ENCODE results near the gene RITA1.
"Not testable (repeated sequence)": the region's sequence is repeated elsewhere in the genome, so short reads cannot be mapped to it uniquely, and the experiment has no call there.

Gene RITA1

GRCh38 chr12:113200021-113200797 is 14.7 kb downstream of the RITA1 start:
- Mint-ChIP-seq H3K27ac (no peak overlapping the region), H3K27me3 (no peaks in the 10 kb centered on the region), H3K9me3 (ENCODE audit: low read depth) (no peaks in the 10 kb centered on the region), H3K36me3 (no peaks in the 10 kb centered on the region), H3K4me1 (ENCODE audit: low read depth) (no peaks in the 10 kb centered on the region), H3K4me3 (no peak overlapping the region)

- Mint-ChIP-seq H3K4me1 (ENCODE audit: low read depth) (peaks cover under 1% of the 10 kb centered on the region), H3K27ac (no peak overlapping the region), H3K4me3 (no peak overlapping the region), H3K27me3 (no peaks in the 10 kb centered on the region), H3K36me3 (no peaks in the 10 kb centered on the region), H3K9me3 (ENCODE audit: low read depth) (no peaks in the 10 kb centered on the region)
Observed at GRCh38 chr12:113201187-113202177, 16.0 kb downstream of the RITA1 start.

GRCh38 chr12:113202300-113203075 is 17.0 kb downstream of the RITA1 start:
- H3K9me3 Mint-ChIP-seq (ENCODE audit: low read depth), result no peaks in the 10 kb centered on the region

GRCh38 chr12:113203852-113204760 is 18.6 kb downstream of the RITA1 start:
- Mint-ChIP-seq H3K9me3 (ENCODE audit: low read depth) (no peaks in the 10 kb centered on the region), H3K4me1 (ENCODE audit: low read depth) (peaks cover 20% of the 10 kb centered on the region), H3K36me3 (no peaks in the 10 kb centered on the region), H3K4me3 (no peak overlapping the region), H3K27ac (no peak overlapping the region), H3K27me3 (no peaks in the 10 kb centered on the region)

More at GRCh38 chr12:113202300-113203075, 17.0 kb downstream of the RITA1 start:
- no peaks in the 10 kb centered on the region for H3K36me3 Mint-ChIP-seq
- H3K27me3 Mint-ChIP-seq, result no peaks in the 10 kb centered on the region
- H3K4me1 Mint-ChIP-seq (ENCODE audit: low read depth), result peaks cover 5% of the 10 kb centered on the region
- H3K4me3 Mint-ChIP-seq, result no peak overlapping the region
- H3K27ac Mint-ChIP-seq, result no peak overlapping the region

- peaks cover 27% of the 10 kb centered on the region for H3K4me1 Mint-ChIP-seq (ENCODE audit: low read depth)
- H3K4me3 Mint-ChIP-seq, result no peak overlapping the region
- no peak overlapping the region for H3K27ac Mint-ChIP-seq
- no peaks in the 10 kb centered on the region for H3K9me3 Mint-ChIP-seq (ENCODE audit: low read depth)
- H3K36me3 Mint-ChIP-seq, result no peaks in the 10 kb centered on the region
- no peaks in the 10 kb centered on the region for H3K27me3 Mint-ChIP-seq
Observed at GRCh38 chr12:113204804-113205203, 19.3 kb downstream of the RITA1 start.

GRCh38 chr12:113206802-113207201 is 21.3 kb downstream of the RITA1 start:
- peaks cover 38% of the 10 kb centered on the region for H3K4me1 Mint-ChIP-seq (ENCODE audit: low read depth)
- not testable (repeated sequence) for H3K9me3 Mint-ChIP-seq (ENCODE audit: low read depth); H3K27me3 Mint-ChIP-seq; H3K27ac Mint-ChIP-seq; H3K36me3 Mint-ChIP-seq; H3K4me3 Mint-ChIP-seq

- H3K27me3 Mint-ChIP-seq, result no peaks in the 10 kb centered on the region
- peak overlapping the region; percentile 72 for H3K4me3 Mint-ChIP-seq
- H3K4me1 Mint-ChIP-seq (ENCODE audit: low read depth), result peaks cover 38% of the 10 kb centered on the region
- H3K36me3 Mint-ChIP-seq, result no peaks in the 10 kb centered on the region
- no peak overlapping the region for H3K27ac Mint-ChIP-seq
- H3K9me3 Mint-ChIP-seq (ENCODE audit: low read depth), result no peaks in the 10 kb centered on the region
Observed at GRCh38 chr12:113207613-113208040, 22.1 kb downstream of the RITA1 start.

- H3K27me3 Mint-ChIP-seq, result no peaks in the 10 kb centered on the region
- H3K4me1 Mint-ChIP-seq (ENCODE audit: low read depth), result peaks cover 38% of the 10 kb centered on the region
- H3K36me3 Mint-ChIP-seq, result no peaks in the 10 kb centered on the region
- no peaks in the 10 kb centered on the region for H3K9me3 Mint-ChIP-seq (ENCODE audit: low read depth)
- H3K4me3 Mint-ChIP-seq, result peak overlapping the region; percentile 72
- peak overlapping the region; percentile 91 for H3K27ac Mint-ChIP-seq
Observed at GRCh38 chr12:113208041-113208934, 22.8 kb downstream of the RITA1 start.

- H3K27me3 Mint-ChIP-seq, result no peaks in the 10 kb centered on the region
- H3K4me3 Mint-ChIP-seq, result no peak overlapping the region
- no peaks in the 10 kb centered on the region for H3K36me3 Mint-ChIP-seq
- peaks cover 46% of the 10 kb centered on the region for H3K4me1 Mint-ChIP-seq (ENCODE audit: low read depth)
- no peak overlapping the region for H3K27ac Mint-ChIP-seq
- H3K9me3 Mint-ChIP-seq (ENCODE audit: low read depth), result no peaks in the 10 kb centered on the region
Observed at GRCh38 chr12:113211160-113211559, 25.6 kb downstream of the RITA1 start.

- H3K36me3 Mint-ChIP-seq, result no peaks in the 10 kb centered on the region
- H3K9me3 Mint-ChIP-seq (ENCODE audit: low read depth), result no peaks in the 10 kb centered on the region
- H3K4me1 Mint-ChIP-seq (ENCODE audit: low read depth), result peaks cover 27% of the 10 kb centered on the region
- no peaks in the 10 kb centered on the region for H3K27me3 Mint-ChIP-seq
- H3K4me3 Mint-ChIP-seq, result no peak overlapping the region
- no peak overlapping the region for H3K27ac Mint-ChIP-seq
Observed at GRCh38 chr12:113214895-113215400, 29.4 kb downstream of the RITA1 start.

GRCh38 chr12:113216027-113216426 is 30.5 kb downstream of the RITA1 start:
- Mint-ChIP-seq H3K36me3 (no peaks in the 10 kb centered on the region), H3K27me3 (no peaks in the 10 kb centered on the region), H3K4me1 (ENCODE audit: low read depth) (peaks cover 24% of the 10 kb centered on the region), H3K4me3 (no peak overlapping the region), H3K27ac (no peak overlapping the region), H3K9me3 (ENCODE audit: low read depth) (no peaks in the 10 kb centered on the region)

GRCh38 chr12:113220593-113221180 is 35.2 kb downstream of the RITA1 start:
- peaks cover 35% of the 10 kb centered on the region for H3K4me1 Mint-ChIP-seq (ENCODE audit: low read depth)

More at GRCh38 chr12:113220593-113221180, 35.2 kb downstream of the RITA1 start:
- peak overlapping the region; percentile 94 for H3K4me3 Mint-ChIP-seq
- no peaks in the 10 kb centered on the region for H3K27me3 Mint-ChIP-seq
- no peaks in the 10 kb centered on the region for H3K9me3 Mint-ChIP-seq (ENCODE audit: low read depth)
- H3K36me3 Mint-ChIP-seq, result no peaks in the 10 kb centered on the region
- peak overlapping the region; percentile 86 for H3K27ac Mint-ChIP-seq

Measured in activated naive CD8-positive, alpha-beta T cell (primary cell).